ENCODE results near the gene CYBB.

Gene CYBB

DNA sequence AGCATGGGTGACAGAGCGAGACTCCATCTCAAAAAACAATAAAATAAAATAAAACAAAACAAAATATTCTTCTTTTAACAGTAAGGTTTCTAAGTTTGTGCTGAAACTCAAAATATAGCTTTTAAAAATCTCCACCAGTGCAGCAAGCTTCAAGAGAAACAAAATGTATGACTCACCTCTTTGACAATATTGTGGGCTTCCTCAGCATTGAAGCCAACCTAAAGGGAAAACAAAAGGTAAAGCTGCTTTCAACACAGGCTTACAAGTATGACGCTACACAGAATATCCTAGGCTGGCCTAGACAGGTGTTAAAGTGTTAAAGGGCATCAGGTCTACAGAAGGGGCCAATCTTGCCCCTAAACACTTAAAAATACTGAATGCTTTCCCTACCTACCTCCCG is 66.3 kb downstream of the CYBB start:
- no peak for DNase-seq

GRCh38 chrX:37846558-37846933 is 66.7 kb downstream of the CYBB start:
- no peak for DNase-seq

- peak; percentile 65 for DNase-seq
These were observed 67.3 kb downstream of the CYBB start, which contains the start of gene DYNLT3 for GRCh38 chrX:37846934-37847732. TSS of gene DYNLT3 (minus strand) at chrX:37847571. CDS start at chrX:37847510, 61 bp downstream.

GRCh38 chrX:37847733-37848197 is 67.9 kb downstream of the CYBB start:
- no peak for DNase-seq

DNA sequence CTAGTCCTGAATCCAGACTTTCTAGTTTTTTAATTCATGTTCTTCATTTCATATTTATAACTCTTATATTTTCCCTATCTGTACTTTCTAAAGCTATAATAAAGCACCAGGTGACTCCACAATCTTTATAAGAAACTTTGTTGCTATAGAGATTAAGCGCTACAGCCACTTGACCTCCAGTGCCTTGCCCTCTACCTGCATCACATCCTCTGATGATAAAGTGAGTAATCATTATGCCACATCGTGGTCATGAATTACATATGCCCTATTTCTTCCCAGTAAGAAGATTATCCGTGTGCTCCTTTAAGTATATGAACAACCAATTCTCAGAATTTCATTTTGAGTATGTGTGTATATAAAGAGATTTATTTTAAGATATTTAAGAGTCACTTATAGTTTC is 74.3 kb downstream of the CYBB start:
- no peak for DNase-seq

GRCh38 chrX:37854748-37855147 is 74.9 kb downstream of the CYBB start:
- peak; percentile 13 for DNase-seq

GRCh38 chrX:37860721-37861120 is 80.9 kb downstream of the CYBB start:
- DNase-seq: no peak

DNA sequence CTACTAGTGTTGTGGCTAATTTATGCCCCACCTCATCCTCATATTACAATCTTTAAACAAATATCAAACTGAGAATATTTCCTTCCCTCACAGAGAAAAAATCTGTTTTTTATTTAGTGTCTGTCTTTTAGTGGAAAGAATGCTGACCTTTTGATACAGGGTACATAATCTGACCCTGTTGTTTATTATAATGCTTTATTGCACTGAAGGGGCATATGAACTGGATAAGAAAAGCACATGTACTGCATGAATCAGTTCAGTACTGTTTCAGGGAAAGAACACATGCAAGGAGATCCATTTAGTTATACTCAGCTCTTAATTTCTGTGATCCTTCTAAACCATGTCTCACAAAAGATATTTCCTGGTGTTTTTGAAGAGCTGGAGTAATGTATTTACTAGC is 83.0 kb downstream of the CYBB start:
- DNase-seq: no peak

Measured in OCI-M1 (cell line).